Small intestine (tissue), 7 donors: ENCODE data around the gene RINL. TPM values are rescaled to one million over a fixed set of nuclear protein-coding genes. Genes with fewer than 3 reads are reported as not detected.
"Not testable (repeated sequence)": the region's sequence is repeated elsewhere in the genome, so short reads cannot be mapped to it uniquely, and the experiment has no call there.

ENCODE experiments used
- DNase-seq, 2 donors: peaks; one replicate each; pipeline versions ENCODE4 v3.0.0 to v3.0.0-alpha.2; 2013
- FAIRE-seq: peaks from 2 replicates; lab custom pipeline; 2012; peaks lifted over from hg19 to GRCh38; lab: Jason Lieb, UNC
- H3K27ac ChIP-seq, 3 donors: one replicate each; pipeline ENCODE4 v1.5.1; 2013; ENCODE audit warnings: low read length in 2 of 3, mild to moderate bottlenecking in 2 of 3, control low read depth in 1 of 3, inconsistent platforms in 1 of 3, low read depth in 1 of 3, moderate library complexity in 1 of 3
- H3K27me3 ChIP-seq, 3 donors: one replicate each; pipeline ENCODE4 v1.6.1; 2013; ENCODE audit warnings: low read length in 3 of 3, inconsistent platforms in 1 of 3; ENCODE audit not compliant: control insufficient read depth in 3 of 3, insufficient read depth in 3 of 3
- H3K36me3 ChIP-seq, 3 donors: one replicate each; pipeline ENCODE4 v1.6.1; 2013; ENCODE audit warnings: low read length in 3 of 3, inconsistent platforms in 1 of 3, low read depth in 1 of 3, mild to moderate bottlenecking in 1 of 3, moderate library complexity in 1 of 3; ENCODE audit not compliant: control insufficient read depth in 3 of 3, insufficient read depth in 2 of 3
- H3K4me1 ChIP-seq, 3 donors: one replicate each; pipeline ENCODE4 v1.6.1; 2013; ENCODE audit warnings: low read length in 2 of 3, inconsistent platforms in 1 of 3, low read depth in 1 of 3, mild to moderate bottlenecking in 1 of 3, moderate library complexity in 1 of 3; ENCODE audit not compliant: control insufficient read depth in 3 of 3, insufficient read depth in 2 of 3
- H3K4me3 ChIP-seq, 3 donors: one replicate each; pipeline ENCODE4 v1.5.1; 2013; ENCODE audit warnings: low read length in 3 of 3, control low read depth in 1 of 3, inconsistent platforms in 1 of 3, low read depth in 1 of 3, mild to moderate bottlenecking in 1 of 3, moderate library complexity in 1 of 3
- H3K9me3 ChIP-seq, 2 donors: one replicate each; pipeline ENCODE4 v1.6.1; 2013; ENCODE audit warnings: low read depth in 1 of 2, low read length in 1 of 2; ENCODE audit not compliant: control insufficient read depth in 2 of 2, insufficient read depth in 1 of 2
- WGBS, 3 donors: extraction: QIAGEN DNeasy Blood & Tissue Kit; methylation state at CpG; one replicate each; pipeline ENCODE4 v1.1.7; 2013; 5-methylcytosine and 5-hydroxymethylcytosine counted together
- polyA plus RNA-seq, 4 donors: library from polyadenylated mRNA; stranded (reverse) in 3 of 4; unstranded in 1 of 4; fragments of 200-250 nt in 3 of 4; fragments of 120-200 nt in 1 of 4; gene quantifications; one replicate each; pipeline versions ENCODE4 v1.2.1 to v1.2.3, GENCODE V29; 2013
- donor health status: healthy with polysubstance abuse.
- donor health status: control.
- donor health status: control.
- donor health status: Bipolar disorder and iron deficiency.
- donor health status: healthy.

RINL gene
- polyA plus RNA-seq, 4 donors: 1.3 to 33.2 (median 9.8) TPM

DNA sequence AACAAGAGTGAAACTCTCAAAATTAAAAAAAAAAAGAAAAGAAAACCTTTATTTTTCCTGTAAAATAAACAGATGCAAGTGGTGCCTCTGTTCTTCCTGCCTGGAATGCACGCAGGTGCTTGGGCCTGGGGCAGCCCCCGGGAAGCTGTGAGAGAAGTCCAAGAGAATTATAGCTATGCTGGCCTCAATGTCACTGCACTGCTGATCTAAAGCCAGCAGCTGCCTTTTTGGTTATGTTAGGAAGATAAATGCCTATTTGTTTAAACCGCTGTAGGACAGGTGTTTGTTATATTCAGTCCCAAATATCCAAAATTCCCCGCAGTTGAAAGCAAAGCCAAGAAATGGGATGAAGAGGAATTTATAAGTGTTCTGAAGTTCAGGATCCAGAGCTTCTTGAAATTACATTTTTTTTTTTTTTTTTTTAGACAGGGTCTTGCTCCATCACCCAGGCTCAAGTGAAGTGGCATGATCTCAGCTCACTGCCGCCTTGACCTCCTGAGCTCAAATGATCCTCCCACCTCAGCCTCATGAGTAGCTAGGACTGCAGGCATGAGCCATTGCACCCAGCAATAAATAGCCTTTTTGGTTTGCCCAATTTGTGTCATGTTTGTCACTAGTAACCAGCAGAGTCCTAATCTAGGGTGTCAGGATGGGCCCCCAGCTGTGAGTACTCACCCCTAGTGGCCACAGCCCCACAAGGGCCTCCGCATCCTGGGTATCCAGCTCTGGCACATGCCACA, 2.2 kb downstream of the RINL start:
- Histone ChIP-seq H3K4me3 (no peak overlapping the region), H3K27me3 (no peaks in the 10 kb centered on the region), H3K9me3 (no peaks in the 10 kb centered on the region), H3K36me3 (peaks cover 0 to 58% (median 0%) of the 10 kb centered on the region in 3 donors), H3K4me1 (peaks cover 6 to 44% (median 9%) of the 10 kb centered on the region in 3 donors), H3K27ac (no peak overlapping the region)
- no peak for FAIRE-seq
- no peak for DNase-seq
- 83 to 88% (median 88%) methylated on average over 6 of the region's 6 CpGs for WGBS, 3 donors

DNA sequence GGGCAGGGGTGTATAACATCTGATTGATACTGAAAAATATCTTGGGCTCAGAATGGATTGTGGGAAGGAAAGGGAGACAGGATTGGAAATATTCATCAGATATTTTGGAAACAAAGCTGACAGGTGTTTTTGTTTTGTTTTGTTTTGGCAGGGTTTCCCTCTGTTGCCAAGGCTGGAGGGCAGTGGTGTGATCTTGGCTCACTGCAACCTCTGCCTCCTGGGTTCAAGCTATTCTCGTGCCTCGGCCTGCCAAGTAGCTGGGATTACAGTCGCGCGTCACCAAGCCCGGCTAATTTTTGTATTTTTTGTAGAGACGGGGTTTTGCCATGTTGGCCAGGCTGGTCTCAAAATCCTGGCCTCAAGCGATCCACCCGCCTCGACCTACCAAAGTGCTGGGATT, 4.7 kb downstream of the RINL start:
- WGBS, 3 donors: 82 to 91% (median 91%) methylated on average over 10 of the region's 10 CpGs
- H3K9me3 ChIP-seq, FAIRE-seq, H3K4me3 ChIP-seq, DNase-seq, H3K27ac ChIP-seq, H3K27me3 ChIP-seq: not testable (repeated sequence)
- peaks cover 1 to 36% (median 2%) of the 10 kb centered on the region in 3 donors for H3K4me1 ChIP-seq
- H3K36me3 ChIP-seq: peaks cover 0 to 60% (median 0%) of the 10 kb centered on the region in 3 donors

DNA sequence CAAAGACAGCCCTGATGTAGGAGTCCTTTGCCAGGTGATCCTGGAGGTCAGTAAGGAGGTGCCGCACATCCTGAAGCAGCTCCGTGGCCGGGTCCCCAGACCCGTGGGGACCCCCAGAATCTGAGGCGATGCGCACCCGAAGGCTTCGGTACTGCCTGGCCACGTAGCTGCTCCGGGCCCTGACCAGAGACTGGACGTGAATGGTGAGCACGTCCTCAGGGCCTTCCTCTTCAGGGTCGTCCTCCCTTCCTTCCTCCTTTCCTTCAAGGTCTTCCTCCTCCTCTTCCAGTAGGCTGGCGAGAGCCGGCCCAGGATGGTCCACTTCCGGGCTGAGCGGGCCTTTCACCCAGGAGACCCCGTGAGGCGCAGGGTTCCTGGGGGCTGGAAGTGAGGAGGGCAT, 7.5 kb downstream of the RINL start:
- H3K36me3 ChIP-seq: peaks cover 0 to 57% (median 0%) of the 10 kb centered on the region in 3 donors
- no peak for FAIRE-seq
- peak overlapping the region in 1 of 3 donors; percentile 36 for H3K4me3 ChIP-seq
- H3K27me3 ChIP-seq: no peaks in the 10 kb centered on the region
- DNase-seq: no peak
- no peaks in the 10 kb centered on the region for H3K9me3 ChIP-seq
- 90 to 92% (median 91%) methylated on average over 19 of the region's 19 CpGs for WGBS, 3 donors
- no peak overlapping the region for H3K27ac ChIP-seq
- H3K4me1 ChIP-seq: peaks cover 0 to 16% (median 0%) of the 10 kb centered on the region in 3 donors

DNA sequence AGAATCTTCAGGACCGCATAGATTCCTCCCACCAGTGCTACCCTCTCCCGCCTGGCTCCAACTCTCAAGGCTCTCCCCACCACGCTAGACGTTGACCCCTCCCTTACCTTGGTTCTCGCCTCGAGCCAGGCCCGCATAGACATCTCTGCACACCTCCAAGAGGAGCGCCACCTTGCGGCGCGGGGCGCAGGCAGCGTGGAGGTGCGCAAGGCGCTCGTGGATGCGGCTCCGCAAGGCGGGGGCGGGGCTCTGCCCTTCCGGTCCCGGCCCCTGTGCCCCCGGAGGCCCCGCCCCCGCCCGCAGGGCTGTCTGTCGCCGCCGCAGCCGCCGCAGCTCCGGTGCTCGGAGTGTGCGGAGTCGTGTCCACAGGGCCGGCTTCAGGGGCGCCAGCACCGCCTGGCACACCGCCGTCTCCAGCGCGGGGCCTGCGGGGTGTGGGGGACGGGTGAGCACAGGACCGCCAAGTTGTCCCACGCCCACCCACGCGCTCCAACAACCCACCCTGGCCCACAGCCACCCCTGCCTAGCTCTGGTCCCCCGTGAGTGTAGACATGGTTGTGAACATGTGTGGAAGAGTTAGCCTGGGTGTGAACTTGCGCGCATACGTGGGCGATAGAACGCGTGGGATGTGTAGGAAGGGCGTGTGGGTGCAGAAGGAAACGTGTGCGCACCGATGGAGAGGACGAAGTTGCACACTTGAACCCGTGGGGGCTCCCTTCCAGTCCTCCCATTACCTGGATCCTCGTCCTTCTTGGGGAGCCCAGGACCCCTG, 8.1 kb downstream of the RINL start:
- H3K27ac ChIP-seq: peak overlapping the region in 2 of 3 donors; percentile 27 to 68
- H3K9me3 ChIP-seq: no peaks in the 10 kb centered on the region
- FAIRE-seq: no peak
- DNase-seq: peak; percentile 85 to 94
- H3K4me1 ChIP-seq: peaks cover 0 to 19% (median 0%) of the 10 kb centered on the region in 3 donors
- WGBS, 3 donors: 21 to 42% (median 35%) methylated on average over 51 to 62 of the region's 62 CpGs
- H3K27me3 ChIP-seq: no peaks in the 10 kb centered on the region
- peak overlapping the region; percentile 36 to 48 (median 39) for H3K4me3 ChIP-seq
- peaks cover 0 to 55% (median 0%) of the 10 kb centered on the region in 3 donors for H3K36me3 ChIP-seq

DNA sequence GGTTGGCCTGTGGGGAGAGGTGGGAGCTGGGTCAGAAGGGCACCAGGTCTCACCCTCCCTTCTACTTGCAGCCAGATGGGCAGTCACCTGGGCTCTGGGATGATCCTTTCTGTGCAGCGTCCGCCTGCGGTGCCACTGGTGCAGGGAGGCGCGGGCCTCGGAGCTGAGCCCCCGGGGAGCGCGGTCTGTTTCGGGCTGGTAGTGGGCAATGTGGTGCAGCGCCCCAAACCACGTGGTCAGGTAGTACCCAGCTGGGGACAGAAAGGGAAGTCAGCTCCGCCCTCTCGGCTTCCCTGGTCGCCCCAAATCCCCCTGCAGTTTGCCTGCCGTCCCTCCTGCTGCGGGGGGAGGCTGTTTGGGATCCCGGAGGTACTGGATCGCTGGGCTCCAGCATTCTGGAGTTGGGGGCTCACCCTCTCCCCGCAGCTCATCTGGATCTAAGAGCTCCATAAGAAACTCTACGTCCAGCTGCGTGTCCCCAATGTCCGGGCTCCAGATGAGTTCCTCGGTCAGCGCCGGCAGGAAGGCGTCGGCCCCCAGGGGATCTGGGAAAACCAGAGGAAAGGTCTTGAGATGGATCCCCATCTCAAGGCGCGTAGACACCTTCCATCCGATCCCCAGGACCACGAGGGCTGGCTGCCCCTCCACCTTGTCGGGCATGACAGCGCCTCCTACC, 8.8 kb downstream of the RINL start:
- peaks cover 0 to 20% (median 0%) of the 10 kb centered on the region in 3 donors for H3K4me1 ChIP-seq
- peak overlapping the region in 1 of 3 donors; percentile 25 for H3K27ac ChIP-seq
- DNase-seq (no peak), FAIRE-seq (no peak)
- 34 to 74% (median 60%) methylated on average over 34 of the region's 34 CpGs for WGBS, 3 donors
- no peaks in the 10 kb centered on the region for H3K27me3 ChIP-seq
- H3K4me3 ChIP-seq: peak overlapping the region; percentile 22 to 48 (median 27)
- H3K9me3 ChIP-seq: no peaks in the 10 kb centered on the region
- H3K36me3 ChIP-seq: peaks cover 0 to 51% (median 0%) of the 10 kb centered on the region in 3 donors

DNA sequence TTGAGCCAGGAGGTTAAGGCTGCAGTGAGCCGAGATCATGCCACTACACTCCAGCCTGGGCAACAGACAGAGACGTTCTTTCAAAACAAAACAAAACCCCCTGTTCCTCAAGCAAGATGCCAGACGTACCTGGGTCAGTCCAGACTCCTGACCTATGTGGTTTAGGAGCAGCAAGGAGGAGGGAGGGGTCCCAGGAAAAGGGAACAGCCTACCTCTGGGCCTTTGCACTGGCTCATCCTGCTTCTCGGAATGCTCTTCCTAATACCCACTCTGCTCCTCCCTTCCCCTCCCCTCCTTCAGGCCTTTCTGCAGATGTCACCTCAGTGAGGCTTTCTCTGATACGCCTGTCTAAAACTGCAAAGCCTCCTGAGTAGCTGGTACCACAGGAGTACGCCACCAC, 9.5 kb downstream of the RINL start:
- WGBS, 3 donors: 82 to 92% (median 91%) methylated on average over 6 of the region's 6 CpGs
- Histone ChIP-seq H3K4me1 (peaks cover 0 to 20% (median 0%) of the 10 kb centered on the region in 3 donors), H3K27me3 (no peaks in the 10 kb centered on the region), H3K27ac (no peak overlapping the region), H3K36me3 (peaks cover 0 to 44% (median 0%) of the 10 kb centered on the region in 3 donors), H3K4me3 (no peak overlapping the region), H3K9me3 (no peaks in the 10 kb centered on the region)
- DNase-seq (no peak), FAIRE-seq (no peak)

DNA sequence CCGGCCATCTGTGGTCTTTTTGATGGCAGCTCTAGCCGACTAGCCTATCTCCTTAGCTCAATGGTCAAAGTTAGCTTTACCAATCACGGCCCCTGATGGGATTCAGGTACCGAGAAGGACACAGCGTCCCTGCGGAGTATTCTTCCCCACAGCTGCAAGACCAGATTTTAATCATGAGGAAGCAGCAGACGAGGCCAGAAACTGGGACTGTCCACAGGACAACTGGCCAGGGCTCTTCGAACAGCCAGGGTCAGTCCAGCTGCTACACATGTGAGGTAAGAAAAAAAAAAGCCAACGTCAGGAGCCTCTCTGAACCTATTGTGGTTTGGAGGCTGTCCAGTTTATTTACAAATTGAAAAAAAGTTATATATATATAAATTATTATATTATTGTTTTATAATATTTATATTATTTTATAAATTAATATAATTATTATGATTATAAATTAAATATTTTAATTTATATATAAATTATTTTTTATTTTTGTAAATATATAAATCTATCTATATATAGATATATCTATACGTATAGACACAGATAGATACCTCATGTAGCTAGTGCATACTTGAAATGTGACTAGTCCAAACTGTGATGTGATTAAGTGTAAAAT, 10.8 kb downstream of the RINL start:
- DNase-seq: no peak
- Histone ChIP-seq H3K9me3 (no peaks in the 10 kb centered on the region), H3K27ac (no peak overlapping the region), H3K4me3 (no peak overlapping the region), H3K36me3 (peaks cover 0 to 39% (median 0%) of the 10 kb centered on the region in 3 donors), H3K27me3 (no peaks in the 10 kb centered on the region), H3K4me1 (peaks cover 0 to 26% (median 3%) of the 10 kb centered on the region in 3 donors)
- no peak for FAIRE-seq
- 87 to 91% (median 89%) methylated on average over 10 of the region's 10 CpGs for WGBS, 3 donors
